ENCODE measurements around the gene KNTC1.

DNA sequence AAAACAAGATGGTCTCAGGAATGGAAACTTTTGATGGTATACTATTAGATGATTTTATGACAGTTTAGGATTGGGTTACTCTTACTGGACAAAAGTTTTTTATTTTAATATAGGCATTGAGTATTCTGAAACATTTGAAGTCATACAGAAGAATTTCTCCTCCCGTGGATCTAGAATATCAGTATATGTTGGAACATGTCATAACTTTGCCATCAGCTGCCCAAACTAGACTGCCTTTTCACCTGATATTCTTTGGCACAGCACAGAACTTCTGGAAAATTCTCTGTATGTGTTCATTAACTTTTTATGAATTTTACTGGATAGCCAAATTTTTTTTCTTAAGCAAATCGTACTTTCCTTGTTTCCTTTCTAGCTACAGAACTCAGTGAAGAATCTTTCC lies 75.4 kb downstream of the KNTC1 start:
- TF ChIP-seq, protein P1, sequence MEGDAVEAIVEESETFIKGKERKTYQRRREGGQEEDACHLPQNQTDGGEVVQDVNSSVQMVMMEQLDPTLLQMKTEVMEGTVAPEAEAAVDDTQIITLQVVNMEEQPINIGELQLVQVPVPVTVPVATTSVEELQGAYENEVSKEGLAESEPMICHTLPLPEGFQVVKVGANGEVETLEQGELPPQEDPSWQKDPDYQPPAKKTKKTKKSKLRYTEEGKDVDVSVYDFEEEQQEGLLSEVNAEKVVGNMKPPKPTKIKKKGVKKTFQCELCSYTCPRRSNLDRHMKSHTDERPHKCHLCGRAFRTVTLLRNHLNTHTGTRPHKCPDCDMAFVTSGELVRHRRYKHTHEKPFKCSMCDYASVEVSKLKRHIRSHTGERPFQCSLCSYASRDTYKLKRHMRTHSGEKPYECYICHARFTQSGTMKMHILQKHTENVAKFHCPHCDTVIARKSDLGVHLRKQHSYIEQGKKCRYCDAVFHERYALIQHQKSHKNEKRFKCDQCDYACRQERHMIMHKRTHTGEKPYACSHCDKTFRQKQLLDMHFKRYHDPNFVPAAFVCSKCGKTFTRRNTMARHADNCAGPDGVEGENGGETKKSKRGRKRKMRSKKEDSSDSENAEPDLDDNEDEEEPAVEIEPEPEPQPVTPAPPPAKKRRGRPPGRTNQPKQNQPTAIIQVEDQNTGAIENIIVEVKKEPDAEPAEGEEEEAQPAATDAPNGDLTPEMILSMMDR (IDR thresholded peaks at IDR 0.05; ENCODE audit: low read length) = no peak
- no peak for TF ChIP-seq EZH2 (IDR thresholded peaks at IDR 0.05; ENCODE audit: borderline replicate concordance, low read length)

All from OCI-LY1 (cell line).